IMR-90 (cell line): ENCODE results near the gene LRRC2. TPM values are rescaled to one million over a fixed set of nuclear protein-coding genes. Genes with fewer than 3 reads are reported as not detected.

ENCODE experiments used
- ATAC-seq: fragments of 200-7000 bp; cut with Tn5 transposase; 2 replicates; pipeline ENCODE4 v1.9.1; 2020; ENCODE audit warnings: low read depth, mild to moderate bottlenecking, moderate library complexity
- BruUV-seq: library from RNA; stranded (reverse); fragments of 400-500 nt; replicated peaks from 2 replicates; lab custom pipeline; 2021; lab: Mats Ljungman, UMichigan
- CTCF ChIA-PET: fragments of 300-600 bp; formaldehyde crosslinking; extraction: SDS; loops from one replicate; lab custom pipeline; 2021; ENCODE audit warnings: antibody characterized with exemption; lab: Yijun Ruan, JAX
- POLR2A ChIA-PET: fragments of 300-600 bp; sonication (Branson Sonifier 250); formaldehyde crosslinking; loops from one replicate; lab custom pipeline; 2022; ENCODE audit warnings: antibody characterized with exemption; ENCODE audit not compliant: unreplicated experiment; lab: Charles Lee
- DNase-seq: peaks from one replicate; pipeline ENCODE4 v3.0.0; 2013
- H2AFZ ChIP-seq: replicated peaks from 2 replicates; pipeline ENCODE3; 2013; ENCODE audit warnings: low read length, mild to moderate bottlenecking; ENCODE audit not compliant: poor library complexity
- H2AK5ac ChIP-seq: 2 replicates; pipeline ENCODE4 v1.6.1; 2013; ENCODE audit warnings: low read depth, low read length, inconsistent platforms
- H2AK9ac ChIP-seq: replicated peaks from 2 replicates; pipeline ENCODE3; 2013; ENCODE audit warnings: mild to moderate bottlenecking, low read depth, low read length, moderate library complexity; ENCODE audit not compliant: poor library complexity
- H2BK120ac ChIP-seq: 2 replicates; pipeline ENCODE4 v1.6.1; 2013; ENCODE audit warnings: low read depth, low read length, inconsistent platforms
- H2BK15ac ChIP-seq: 3 replicates; pipeline ENCODE4 v1.6.1; 2013; ENCODE audit warnings: low read depth, low read length, inconsistent platforms
- H2BK20ac ChIP-seq: 2 replicates; pipeline ENCODE4 v1.6.1; 2013; ENCODE audit warnings: low read depth, mild to moderate bottlenecking, inconsistent platforms, low read length, moderate library complexity
- H2BK5ac ChIP-seq: 2 replicates; pipeline ENCODE4 v1.6.1; 2013; ENCODE audit warnings: mild to moderate bottlenecking, low read depth, low read length, inconsistent platforms; ENCODE audit not compliant: poor library complexity, severe bottlenecking
- H3K14ac ChIP-seq: replicated peaks from 2 replicates; pipeline ENCODE4 v1.6.1; 2013; ENCODE audit warnings: low read depth, low read length, inconsistent platforms
- H3K18ac ChIP-seq: 2 replicates; pipeline ENCODE4 v1.6.1; 2013; ENCODE audit warnings: low read depth, low read length, control low read depth
- H3K23ac ChIP-seq: 2 replicates; pipeline ENCODE4 v1.6.1; 2013; ENCODE audit warnings: low read depth, low read length, inconsistent platforms
- H3K27ac ChIP-seq: 2 replicates; pipeline ENCODE4 v1.5.1; 2013; ENCODE audit warnings: mild to moderate bottlenecking, control low read depth, low read length; ENCODE audit not compliant: insufficient read depth
- H3K27me3 ChIP-seq: 2 replicates; pipeline ENCODE4 v1.6.1; 2013; ENCODE audit warnings: low read length; ENCODE audit not compliant: control insufficient read depth, insufficient read depth
- H3K36me3 ChIP-seq: 2 replicates; pipeline ENCODE4 v1.6.1; 2013; ENCODE audit warnings: low read length, mixed read lengths; ENCODE audit not compliant: control insufficient read depth, insufficient read depth
- H3K4ac ChIP-seq: 2 replicates; pipeline ENCODE4 v1.6.1; 2013; ENCODE audit warnings: low read depth, low read length, inconsistent platforms
- H3K4me1 ChIP-seq: 2 replicates; pipeline ENCODE4 v1.6.1; 2013; ENCODE audit warnings: low read length, mixed read lengths; ENCODE audit not compliant: control insufficient read depth, insufficient read depth
- H3K4me2 ChIP-seq: 2 replicates; pipeline ENCODE4 v1.6.1; 2013; ENCODE audit warnings: low read depth, mild to moderate bottlenecking, control low read depth, low read length, moderate library complexity
- H3K4me3 ChIP-seq: 2 replicates; pipeline ENCODE4 v1.5.1; 2013; ENCODE audit warnings: low read depth, mild to moderate bottlenecking, control low read depth, low read length, moderate library complexity; ENCODE audit not compliant: insufficient read depth
- H3K56ac ChIP-seq: 2 replicates; pipeline ENCODE4 v1.6.1; 2013; ENCODE audit warnings: low read length, inconsistent platforms; ENCODE audit not compliant: insufficient read depth; ENCODE audit errors: extremely low read depth
- H3K79me1 ChIP-seq, 2 experiments: 2 replicates each; pipeline ENCODE4 v1.6.1; 2013; ENCODE audit warnings: low read length in 2 of 2, inconsistent platforms in 1 of 2, low read depth in 1 of 2
- H3K9ac ChIP-seq: 2 replicates; pipeline ENCODE4 v1.6.1; 2013; ENCODE audit warnings: low read depth, low read length, control low read depth
- H3K9me1 ChIP-seq: 2 replicates; pipeline ENCODE4 v1.6.1; 2013; ENCODE audit warnings: low read length, inconsistent platforms; ENCODE audit not compliant: insufficient read depth
- H3K9me3 ChIP-seq: 2 replicates; pipeline ENCODE4 v1.6.1; 2013; ENCODE audit warnings: low read length; ENCODE audit not compliant: control insufficient read depth, insufficient read depth
- H4K20me1 ChIP-seq: 2 replicates; pipeline ENCODE4 v1.6.1; 2013; ENCODE audit warnings: low read length, inconsistent platforms; ENCODE audit not compliant: insufficient read depth
- H4K5ac ChIP-seq: 2 replicates; pipeline ENCODE4 v1.6.1; 2013; ENCODE audit warnings: mild to moderate bottlenecking, low read depth, low read length, control low read depth
- H4K8ac ChIP-seq, 2 experiments: 2 replicates each; pipeline ENCODE4 v1.6.1; 2013; ENCODE audit warnings: low read depth in 2 of 2, low read length in 2 of 2, control low read depth in 1 of 2, inconsistent platforms in 1 of 2
- H4K91ac ChIP-seq: 2 replicates; pipeline ENCODE4 v1.6.1; 2013; ENCODE audit warnings: low read depth, low read length, inconsistent platforms; ENCODE audit not compliant: insufficient read depth
- BHLHE40 ChIP-seq: fragments of 150-350 bp; IDR thresholded peaks from 2 replicates; pipeline ENCODE4 v1.6.1; 2016; ENCODE audit warnings: mild to moderate bottlenecking, low read depth, low read length
- CEBPB ChIP-seq: IDR thresholded peaks from 2 replicates; pipeline ENCODE4 v1.6.1; 2012; ENCODE audit warnings: low read depth, low read length, improper control_type of control experiment
- CTCF ChIP-seq: conservative IDR thresholded peaks from 2 replicates; pipeline ENCODE4 v1.5.1; 2012; ENCODE audit warnings: mild to moderate bottlenecking, low read depth, low read length, improper control_type of control experiment
- FOS ChIP-seq: fragments of 150-350 bp; IDR thresholded peaks from 2 replicates; pipeline ENCODE4 v1.6.1; 2016; ENCODE audit warnings: low read depth, low read length
- MAFK ChIP-seq: IDR thresholded peaks from 2 replicates; pipeline ENCODE4 v1.6.1; 2012; ENCODE audit warnings: low read depth, low read length, improper control_type of control experiment
- MXI1 ChIP-seq: IDR thresholded peaks from 2 replicates; pipeline ENCODE4 v1.6.1; 2012; ENCODE audit warnings: low read depth, mild to moderate bottlenecking, low read length, moderate library complexity, borderline replicate concordance
- NFE2L2 ChIP-seq: fragments of 150-350 bp; IDR thresholded peaks from 2 replicates; pipeline ENCODE4 v1.6.1; 2016; ENCODE audit warnings: low read depth, mild to moderate bottlenecking, low read length
- POLR2A ChIP-seq: IDR thresholded peaks from 2 replicates; pipeline ENCODE4 v1.6.1; 2012; ENCODE audit warnings: mild to moderate bottlenecking, low read depth, low read length
- SMC3 ChIP-seq: fragments of 150-350 bp; IDR thresholded peaks from 2 replicates; pipeline ENCODE4 v1.6.1; 2016; ENCODE audit warnings: low read depth, mild to moderate bottlenecking, antibody characterized with exemption, low read length, moderate library complexity
- USF2 ChIP-seq: fragments of 150-350 bp; IDR thresholded peaks from 2 replicates; pipeline ENCODE4 v1.6.1; 2017; ENCODE audit warnings: mild to moderate bottlenecking, antibody characterized with exemption, low read length, low read depth
- WGBS, 2 experiments: methylation state at CpG; one replicate each; pipeline versions ENCODE4 v1.1.5 to v1.1.7; 2013; ENCODE audit warnings: missing lambda C conversion rate in 2 of 2; ENCODE audit not compliant: insufficient read length in 1 of 2; ENCODE audit errors: extremely low coverage in 2 of 2; 5-methylcytosine and 5-hydroxymethylcytosine counted together
- dilution Hi-C: fragments of 300-500 bp; cut with HindIII; formaldehyde crosslinking; loops from one replicate; pipeline ENCODE4 v1.14.3; 2018; ENCODE audit warnings: low sequenced_read_pairs; ENCODE audit not compliant: unreplicated experiment
- in situ Hi-C: fragments of 300-500 bp; cut with MboI; formaldehyde crosslinking; loops from 3 replicates; pipeline ENCODE4 v1.14.3; 2019; ENCODE audit warnings: low sequenced_read_pairs, inconsistent platforms, mixed read lengths
- intact Hi-C: fragments of 100-400 bp; cut with micrococcal nuclease; formaldehyde crosslinking; loops from 2 replicates; pipeline ENCODE4 v1.10.0; 2022
- polyA plus RNA-seq, 3 experiments: library from polyadenylated mRNA; depleted of rRNA; stranded (reverse); fragments of >200 nt; gene quantifications; 2 replicates each; pipeline ENCODE4 v1.2.3, GENCODE V29; 2012; ENCODE audit warnings: low replicate concordance in 1 of 3
- total RNA-seq: library from RNA; depleted of rRNA; stranded (reverse); fragments of >200 nt; gene quantifications from 2 replicates; pipeline ENCODE4 v1.2.3, GENCODE V29; 2012
- TF ChIP-seq, protein P1 (sequence below): fragments of 150-350 bp; IDR thresholded peaks from 2 replicates; pipeline ENCODE4 v1.6.1; 2016; ENCODE audit warnings: low read depth, mild to moderate bottlenecking, low read length, moderate library complexity, borderline replicate concordance

The LRRC2 gene
- total and polyA plus RNA-seq, 2 of the 4 experiments (the other 2 are of a cell fraction) = 2.9 to 4.1 TPM

DNA sequence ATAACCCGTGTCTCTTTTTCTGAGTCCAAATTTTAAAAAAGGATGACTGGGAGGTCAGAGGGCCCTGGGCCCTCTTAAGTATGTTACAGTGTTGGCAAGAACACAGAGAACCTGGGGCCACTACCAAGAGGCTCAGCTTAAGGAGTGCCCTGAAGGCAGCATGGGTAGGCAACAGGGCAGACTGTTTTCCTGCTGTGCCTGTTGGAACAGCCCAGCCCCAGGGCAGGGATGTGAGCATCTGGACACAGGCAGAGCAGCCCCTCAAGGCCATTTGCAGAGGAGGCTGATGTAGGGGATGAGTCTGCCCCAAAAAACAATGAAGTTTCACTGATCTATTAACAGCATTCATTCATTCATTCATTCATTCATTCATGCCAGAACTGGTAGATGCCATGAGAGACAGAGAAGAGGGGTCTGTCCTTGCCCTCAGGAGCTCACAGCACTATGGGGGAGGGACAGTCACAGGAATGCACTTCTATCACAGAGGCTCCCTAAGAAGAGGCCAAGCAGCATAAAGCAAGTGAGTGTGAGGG, 99.2 kb downstream of the LRRC2 start:
- Histone ChIP-seq H3K9me3 (no peaks in the 10 kb centered on the region), H2BK120ac (no peak overlapping the region), H3K27me3 (peaks cover 77% of the 10 kb centered on the region), H3K18ac (no peak overlapping the region), H4K8ac (no peak overlapping the region), H3K14ac (no peak overlapping the region), H3K23ac (no peak overlapping the region), H2AK9ac (no peak overlapping the region), H2BK15ac (no peak overlapping the region), H2AK5ac (no peak overlapping the region), H2AFZ (no peak overlapping the region), H3K4me2 (no peak overlapping the region), H4K91ac (no peak overlapping the region), H2BK5ac (no peak overlapping the region), H3K4me3 (no peak overlapping the region), H3K27ac (no peak overlapping the region), H3K4me1 (peaks cover 3% of the 10 kb centered on the region), H3K36me3 (no peaks in the 10 kb centered on the region), H4K5ac (no peak overlapping the region), H2BK20ac (no peak overlapping the region), H3K79me1 (no peaks in the 10 kb centered on the region), H3K9ac (no peak overlapping the region), H3K9me1 (no peaks in the 10 kb centered on the region; the same call in 1 of the 2 replicates), H3K4ac (no peak overlapping the region), H4K20me1 (no peaks in the 10 kb centered on the region; the same call in 1 of the 2 replicates), H3K56ac (no peak overlapping the region)
- in situ Hi-C loops = no loop called here
- ATAC-seq = no peak
- no peak for DNase-seq
- TF ChIP-seq BHLHE40 (no peak), CTCF (no peak), CEBPB (no peak), MXI1 (no peak), NFE2L2 (no peak), MAFK (no peak), USF2 (no peak), FOS (no peak), POLR2A (no peak), SMC3 (no peak)
- TF ChIP-seq, protein P1, sequence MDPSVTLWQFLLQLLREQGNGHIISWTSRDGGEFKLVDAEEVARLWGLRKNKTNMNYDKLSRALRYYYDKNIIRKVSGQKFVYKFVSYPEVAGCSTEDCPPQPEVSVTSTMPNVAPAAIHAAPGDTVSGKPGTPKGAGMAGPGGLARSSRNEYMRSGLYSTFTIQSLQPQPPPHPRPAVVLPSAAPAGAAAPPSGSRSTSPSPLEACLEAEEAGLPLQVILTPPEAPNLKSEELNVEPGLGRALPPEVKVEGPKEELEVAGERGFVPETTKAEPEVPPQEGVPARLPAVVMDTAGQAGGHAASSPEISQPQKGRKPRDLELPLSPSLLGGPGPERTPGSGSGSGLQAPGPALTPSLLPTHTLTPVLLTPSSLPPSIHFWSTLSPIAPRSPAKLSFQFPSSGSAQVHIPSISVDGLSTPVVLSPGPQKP = no peak
- intact Hi-C loops = no loop called here
- POLR2A ChIA-PET = no interaction called here
- dilution Hi-C loops = no loop called here
- no TSS peak for BruUV-seq
- CTCF ChIA-PET = no interaction called here
- WGBS, 2 experiments = no CpG with 5 or more reads among the region's 1 CpG
